Tibial nerve (tissue), 4 donors: Measurements from ENCODE around the gene CLDN1.

ENCODE experiments used
- EP300 ChIP-seq, 2 donors: sonication (generic); formaldehyde crosslinking; IDR thresholded peaks; one replicate each; pipeline ENCODE4 v1.6.1; 2017; ENCODE audit warnings: antibody characterized with exemption in 2 of 2, mild to moderate bottlenecking in 1 of 2
- POLR2A ChIP-seq, 2 donors: fragments of 450-650 bp; IDR thresholded peaks; one replicate each; pipeline ENCODE4 v1.6.1; 2017; ENCODE audit warnings: antibody characterized with exemption in 2 of 2, mild to moderate bottlenecking in 2 of 2, moderate library complexity in 2 of 2
- TF ChIP-seq, protein P1 (sequence below), 5 experiments: fragments of 200-600 bp in 3 of 5; fragments of 450-650 bp in 2 of 5; sonication (generic) in 3 of 5; IDR thresholded peaks; one replicate each; pipeline ENCODE4 v1.5.1; 2016 to 2019; ENCODE audit warnings: antibody characterized with exemption in 5 of 5, mild to moderate bottlenecking in 3 of 5, moderate library complexity in 2 of 5

DNA sequence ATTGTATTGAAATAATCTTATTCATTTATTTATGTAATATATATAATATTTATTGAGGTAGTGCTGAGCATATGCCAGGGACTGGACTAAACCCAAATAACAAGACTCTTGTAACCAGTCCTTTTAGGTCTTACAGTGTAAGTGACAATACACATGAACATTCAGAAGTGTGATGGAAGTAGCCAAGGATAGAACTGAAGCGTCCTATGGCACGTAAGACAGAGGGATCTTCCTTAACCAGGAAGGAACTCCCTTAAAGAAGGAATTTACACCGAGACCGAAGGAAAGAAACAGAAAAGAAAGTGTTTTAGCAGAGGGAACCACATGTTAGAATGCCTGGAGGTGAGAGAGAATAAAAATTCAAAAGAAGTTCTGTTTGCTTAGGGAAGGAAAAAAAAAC, 23.6 kb upstream of the CLDN1 start:
- TF ChIP-seq, protein P1, sequence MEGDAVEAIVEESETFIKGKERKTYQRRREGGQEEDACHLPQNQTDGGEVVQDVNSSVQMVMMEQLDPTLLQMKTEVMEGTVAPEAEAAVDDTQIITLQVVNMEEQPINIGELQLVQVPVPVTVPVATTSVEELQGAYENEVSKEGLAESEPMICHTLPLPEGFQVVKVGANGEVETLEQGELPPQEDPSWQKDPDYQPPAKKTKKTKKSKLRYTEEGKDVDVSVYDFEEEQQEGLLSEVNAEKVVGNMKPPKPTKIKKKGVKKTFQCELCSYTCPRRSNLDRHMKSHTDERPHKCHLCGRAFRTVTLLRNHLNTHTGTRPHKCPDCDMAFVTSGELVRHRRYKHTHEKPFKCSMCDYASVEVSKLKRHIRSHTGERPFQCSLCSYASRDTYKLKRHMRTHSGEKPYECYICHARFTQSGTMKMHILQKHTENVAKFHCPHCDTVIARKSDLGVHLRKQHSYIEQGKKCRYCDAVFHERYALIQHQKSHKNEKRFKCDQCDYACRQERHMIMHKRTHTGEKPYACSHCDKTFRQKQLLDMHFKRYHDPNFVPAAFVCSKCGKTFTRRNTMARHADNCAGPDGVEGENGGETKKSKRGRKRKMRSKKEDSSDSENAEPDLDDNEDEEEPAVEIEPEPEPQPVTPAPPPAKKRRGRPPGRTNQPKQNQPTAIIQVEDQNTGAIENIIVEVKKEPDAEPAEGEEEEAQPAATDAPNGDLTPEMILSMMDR (IDR thresholded peaks at IDR 0.05) = no peak
- TF ChIP-seq POLR2A (IDR thresholded peaks at IDR 0.05) (no peak), EP300 (IDR thresholded peaks at IDR 0.05) (no peak)
